Suprapubic skin (tissue), 4 donors: Measurements from ENCODE around the gene SLX9. TPM values are rescaled to one million over a fixed set of nuclear protein-coding genes. Genes with fewer than 3 reads are reported as not detected.

ENCODE experiments used
- DNase-seq, 2 donors: peaks; one replicate each; pipeline ENCODE4 v3.0.0-alpha.2; 2019; ENCODE audit warnings: low spot score in 2 of 2
- H3K27ac ChIP-seq: fragments of 200-600 bp; sonication (generic); one replicate; pipeline ENCODE4 v1.5.1; 2019
- H3K27me3 ChIP-seq: fragments of 200-600 bp; sonication (generic); one replicate; pipeline ENCODE4 v1.5.1; 2019
- H3K36me3 ChIP-seq: fragments of 200-600 bp; sonication (generic); one replicate; pipeline ENCODE4 v1.5.1; 2019
- H3K4me1 ChIP-seq: fragments of 200-600 bp; sonication (generic); one replicate; pipeline ENCODE4 v1.5.1; 2019
- H3K4me3 ChIP-seq: fragments of 200-600 bp; sonication (generic); one replicate; pipeline ENCODE4 v1.5.1; 2019; ENCODE audit warnings: mild to moderate bottlenecking
- H3K9me3 ChIP-seq: fragments of 200-600 bp; sonication (generic); one replicate; pipeline ENCODE4 v1.5.1; 2019
- CTCF ChIP-seq, 2 donors: fragments of 200-600 bp in 1 of 2; fragments of 450-650 bp in 1 of 2; sonication (generic) in 1 of 2; IDR thresholded peaks; one replicate each; pipeline ENCODE4 v1.5.1; 2016 to 2019; ENCODE audit warnings: antibody characterized with exemption in 2 of 2, mild to moderate bottlenecking in 1 of 2, moderate library complexity in 1 of 2
- EP300 ChIP-seq: sonication (generic); formaldehyde crosslinking; IDR thresholded peaks from one replicate; pipeline ENCODE4 v1.6.1; 2017; ENCODE audit warnings: antibody characterized with exemption
- POLR2A ChIP-seq, 2 donors: fragments of 450-650 bp; IDR thresholded peaks; one replicate each; pipeline ENCODE4 v1.6.1; 2017; ENCODE audit warnings: antibody characterized with exemption in 2 of 2, mild to moderate bottlenecking in 2 of 2, moderate library complexity in 2 of 2
- POLR2AphosphoS5 ChIP-seq, 3 donors: sonication (generic); formaldehyde crosslinking; IDR thresholded peaks; one replicate each; pipeline ENCODE4 v1.6.1; 2017; ENCODE audit warnings: antibody characterized with exemption in 3 of 3
- WGBS: methylation state at CpG from one replicate; pipeline ENCODE4 v1.1.5; 2018; 5-methylcytosine and 5-hydroxymethylcytosine counted together
- total RNA-seq, 4 donors: library from RNA; depleted of rRNA; stranded (reverse); fragments of >200 nt; gene quantifications; one replicate each; pipeline ENCODE4 v1.1.0, GENCODE V29; 2016

The SLX9 gene
- total RNA-seq, 4 donors from 2014 or later, result 13.4 to 16.9 (median 14.4) TPM

GRCh38 chr21:44946254-44947041 is 6.6 kb downstream of the SLX9 start:
- 79% methylated on average over 23 of the region's 25 CpGs for WGBS
- DNase-seq, result peak; percentile 57 to 72
- no peaks in the 10 kb centered on the region for H3K27me3 ChIP-seq
- H3K27ac ChIP-seq, result no peak overlapping the region
- no peak overlapping the region for H3K4me3 ChIP-seq
- peaks cover 45% of the 10 kb centered on the region for H3K36me3 ChIP-seq
- no peaks in the 10 kb centered on the region for H3K9me3 ChIP-seq
- no peak for TF ChIP-seq CTCF (IDR thresholded peaks at IDR 0.05)
- TF ChIP-seq POLR2A (IDR thresholded peaks at IDR 0.05), result no peak
- TF ChIP-seq POLR2AphosphoS5 (IDR thresholded peaks at IDR 0.05), result no peak
- H3K4me1 ChIP-seq, result peaks cover 30% of the 10 kb centered on the region

- no peak for TF ChIP-seq EP300
- Histone ChIP-seq H3K27me3 (no peaks in the 10 kb centered on the region), H3K4me1 (peaks cover 22% of the 10 kb centered on the region), H3K27ac (no peak overlapping the region), H3K4me3 (no peak overlapping the region), H3K9me3 (no peaks in the 10 kb centered on the region), H3K36me3 (peaks cover 51% of the 10 kb centered on the region)
- WGBS, result 73% methylated on average over 8 of the region's 22 CpGs
- DNase-seq, result peak in 1 of 2 donors; percentile 57
Observed at GRCh38 chr21:44947111-44947929, 7.5 kb downstream of the SLX9 start.

- DNase-seq, result peak in 1 of 2 donors; percentile 72
Observed at GRCh38 chr21:44947930-44948331, 8.1 kb downstream of the SLX9 start.

GRCh38 chr21:44948426-44949120 is 8.7 kb downstream of the SLX9 start:
- H3K9me3 ChIP-seq, result no peaks in the 10 kb centered on the region
- no peak overlapping the region for H3K27ac ChIP-seq
- no peak overlapping the region for H3K4me3 ChIP-seq
- WGBS, result 84% methylated on average over 14 of the region's 16 CpGs
- DNase-seq, result no peak
- peaks cover 55% of the 10 kb centered on the region for H3K36me3 ChIP-seq
- no peaks in the 10 kb centered on the region for H3K27me3 ChIP-seq
- no peak for TF ChIP-seq POLR2AphosphoS5 (IDR thresholded peaks at IDR 0.05)
- TF ChIP-seq EP300, result no peak
- no peak for TF ChIP-seq CTCF (IDR thresholded peaks at IDR 0.05)
- TF ChIP-seq POLR2A (IDR thresholded peaks at IDR 0.05), result no peak
- H3K4me1 ChIP-seq, result peaks cover 17% of the 10 kb centered on the region

More at GRCh38 chr21:44947930-44948331, 8.1 kb downstream of the SLX9 start:
- H3K27me3 ChIP-seq, result no peaks in the 10 kb centered on the region
- 94% methylated on average over 24 of the region's 33 CpGs for WGBS
- TF ChIP-seq CTCF (IDR thresholded peaks at IDR 0.05), result no peak
- TF ChIP-seq POLR2AphosphoS5 (IDR thresholded peaks at IDR 0.05), result no peak
- no peak for TF ChIP-seq EP300
- TF ChIP-seq POLR2A (IDR thresholded peaks at IDR 0.05), result no peak
- no peaks in the 10 kb centered on the region for H3K9me3 ChIP-seq
- H3K27ac ChIP-seq, result no peak overlapping the region
- H3K4me1 ChIP-seq, result peaks cover 17% of the 10 kb centered on the region
- H3K36me3 ChIP-seq, result peaks cover 52% of the 10 kb centered on the region
- H3K4me3 ChIP-seq, result no peak overlapping the region

- H3K36me3 ChIP-seq, result peaks cover 48% of the 10 kb centered on the region
- WGBS, result 80% methylated on average over 1 of the region's 30 CpGs
- no peak overlapping the region for H3K27ac ChIP-seq
- H3K4me3 ChIP-seq, result no peak overlapping the region
- no peaks in the 10 kb centered on the region for H3K9me3 ChIP-seq
- H3K27me3 ChIP-seq, result no peaks in the 10 kb centered on the region
- TF ChIP-seq CTCF (IDR thresholded peaks at IDR 0.05) (no peak), POLR2AphosphoS5 (IDR thresholded peaks at IDR 0.05) (no peak), POLR2A (IDR thresholded peaks at IDR 0.05) (no peak), EP300 (no peak)
- H3K4me1 ChIP-seq, result peaks cover 17% of the 10 kb centered on the region
- DNase-seq, result no peak
Observed at GRCh38 chr21:44949161-44949778, 9.4 kb downstream of the SLX9 start.
